Trophoblast cell (in vitro differentiated cells and primary cell): ENCODE measurements around the gene ADSS1.

ENCODE experiments used
- DNase-seq, 2 donors: peaks; one replicate each; pipeline ENCODE4 v3.0.0-alpha.2; 2016
- H2AFZ ChIP-seq: 2 replicates; pipeline ENCODE4 v1.6.1; 2013; ENCODE audit warnings: low read length, moderate library complexity, mild to moderate bottlenecking; ENCODE audit not compliant: insufficient read depth, poor library complexity
- H2AK5ac ChIP-seq: 2 replicates; pipeline ENCODE4 v1.6.1; 2013; ENCODE audit warnings: mild to moderate bottlenecking, low read length
- H2BK120ac ChIP-seq: 2 replicates; pipeline ENCODE4 v1.6.1; 2013; ENCODE audit warnings: low read length, mild to moderate bottlenecking, moderate library complexity; ENCODE audit not compliant: insufficient read depth, poor library complexity
- H2BK12ac ChIP-seq: 2 replicates; pipeline ENCODE4 v1.6.1; 2013; ENCODE audit warnings: mild to moderate bottlenecking, low read length, moderate library complexity
- H2BK5ac ChIP-seq: 2 replicates; pipeline ENCODE4 v1.6.1; 2013; ENCODE audit warnings: low read length, low read depth, moderate library complexity, mild to moderate bottlenecking; ENCODE audit not compliant: poor library complexity
- H3K14ac ChIP-seq: 2 replicates; pipeline ENCODE4 v1.6.1; 2013; ENCODE audit warnings: mild to moderate bottlenecking, low read length
- H3K18ac ChIP-seq: 2 replicates; pipeline ENCODE4 v1.6.1; 2013; ENCODE audit warnings: mild to moderate bottlenecking, low read length
- H3K23ac ChIP-seq: 2 replicates; pipeline ENCODE4 v1.6.1; 2013; ENCODE audit warnings: low read length
- H3K27ac ChIP-seq: 2 replicates; pipeline ENCODE4 v1.5.1; 2013; ENCODE audit warnings: low read depth, mild to moderate bottlenecking, inconsistent platforms, low read length, moderate library complexity
- H3K27me3 ChIP-seq: 2 replicates; pipeline ENCODE4 v1.6.1; 2013; ENCODE audit warnings: inconsistent platforms, mild to moderate bottlenecking, low read length, moderate library complexity; ENCODE audit not compliant: insufficient read depth
- H3K36me3 ChIP-seq, 2 experiments: 1 replicate in 1 of 2; 2 replicates in 1 of 2; pipeline ENCODE4 v1.6.1; 2013; ENCODE audit warnings: low read length in 2 of 2, mild to moderate bottlenecking in 2 of 2, moderate library complexity in 1 of 2; ENCODE audit not compliant: insufficient read depth in 2 of 2, control insufficient read depth in 1 of 2
- H3K4ac ChIP-seq: 2 replicates; pipeline ENCODE4 v1.6.1; 2013; ENCODE audit warnings: low read depth, mild to moderate bottlenecking, low read length, moderate library complexity
- H3K4me1 ChIP-seq, 2 experiments: 1 replicate in 1 of 2; 2 replicates in 1 of 2; pipeline ENCODE4 v1.6.1; 2013; ENCODE audit warnings: low read length in 2 of 2, mild to moderate bottlenecking in 2 of 2, moderate library complexity in 1 of 2; ENCODE audit not compliant: insufficient read depth in 2 of 2, control insufficient read depth in 1 of 2
- H3K4me2 ChIP-seq: 2 replicates; pipeline ENCODE4 v1.6.1; 2013; ENCODE audit warnings: inconsistent platforms, mild to moderate bottlenecking, low read length, moderate library complexity
- H3K4me3 ChIP-seq: 2 replicates; pipeline ENCODE4 v1.5.1; 2013; ENCODE audit warnings: mild to moderate bottlenecking, low read depth, low read length, inconsistent platforms
- H3K79me1 ChIP-seq: one replicate; pipeline ENCODE4 v1.6.1; 2013; ENCODE audit warnings: low read length
- H3K79me2 ChIP-seq: 2 replicates; pipeline ENCODE4 v1.6.1; 2013; ENCODE audit warnings: low read length, mild to moderate bottlenecking; ENCODE audit not compliant: control insufficient read depth, insufficient read depth, poor library complexity
- H3K9ac ChIP-seq: 2 replicates; pipeline ENCODE4 v1.6.1; 2013; ENCODE audit warnings: mild to moderate bottlenecking, low read length
- H3K9me3 ChIP-seq: 2 replicates; pipeline ENCODE4 v1.6.1; 2013; ENCODE audit warnings: low read depth, mild to moderate bottlenecking, control low read depth, inconsistent platforms, low read length; ENCODE audit not compliant: insufficient read depth
- H4K12ac ChIP-seq: 2 replicates; pipeline ENCODE4 v1.6.1; 2013; ENCODE audit warnings: low read depth, mild to moderate bottlenecking, low read length, moderate library complexity
- H4K8ac ChIP-seq: 2 replicates; pipeline ENCODE4 v1.6.1; 2013; ENCODE audit warnings: low read depth, mild to moderate bottlenecking, low read length, moderate library complexity
- H4K91ac ChIP-seq: one replicate; pipeline ENCODE4 v1.6.1; 2013; ENCODE audit warnings: low read depth, mild to moderate bottlenecking, low read length, moderate library complexity
- WGBS: extraction: QIAGEN DNeasy Blood & Tissue Kit; methylation state at CpG from one replicate; pipeline ENCODE4 v1.1.7; 2013; ENCODE audit warnings: missing lambda C conversion rate; ENCODE audit not compliant: insufficient read length, insufficient coverage; ENCODE audit errors: extremely low coverage; 5-methylcytosine and 5-hydroxymethylcytosine counted together

The ADSS1 gene

GRCh38 chr14:104784846-104785707, 61.0 kb downstream of the ADSS1 start:
- Histone ChIP-seq H4K91ac (no peak overlapping the region), H3K23ac (no peak overlapping the region), H3K9ac (no peak overlapping the region), H2BK120ac (no peak overlapping the region), H3K27ac (no peak overlapping the region), H4K8ac (no peak overlapping the region), H2AK5ac (no peak overlapping the region), H3K79me2 (no peaks in the 10 kb centered on the region), H3K36me3 (peaks cover 84 to 89% of the 10 kb centered on the region in 2 experiments), H3K4me2 (no peak overlapping the region), H2AFZ (no peak overlapping the region), H2BK12ac (no peak overlapping the region), H3K9me3 (peaks cover 6% of the 10 kb centered on the region), H3K18ac (no peak overlapping the region), H3K27me3 (no peaks in the 10 kb centered on the region), H2BK5ac (no peak overlapping the region), H4K12ac (no peak overlapping the region), H3K14ac (no peak overlapping the region), H3K4me3 (no peak overlapping the region), H3K79me1 (no peaks in the 10 kb centered on the region), H3K4me1 (no peaks in the 10 kb centered on the region), H3K4ac (no peak overlapping the region)
- no peak for DNase-seq
- whole genome bisulfite sequencing: no CpG with 5 or more reads among the region's 36 CpGs

- DNase-seq: no peak
- Histone ChIP-seq H3K9ac (no peak overlapping the region), H3K4me3 (no peak overlapping the region)
Observed at GRCh38 chr14:104785708-104786080, 61.7 kb downstream of the ADSS1 start.

GRCh38 chr14:104786091-104786586, 62.1 kb downstream of the ADSS1 start:
- no peak overlapping the region for H2BK5ac ChIP-seq
- no peak overlapping the region for H2AFZ ChIP-seq
- no peak overlapping the region for H2BK120ac ChIP-seq
- H3K27ac ChIP-seq: no peak overlapping the region
- no peak overlapping the region for H4K91ac ChIP-seq
- H4K8ac ChIP-seq: no peak overlapping the region
- no peaks in the 10 kb centered on the region for H3K4me1 ChIP-seq
- no peak overlapping the region for H3K4ac ChIP-seq
- no peak overlapping the region for H3K23ac ChIP-seq
- H2BK12ac ChIP-seq: no peak overlapping the region
- H2AK5ac ChIP-seq: no peak overlapping the region
- H3K4me2 ChIP-seq: no peak overlapping the region
- H3K18ac ChIP-seq: no peak overlapping the region
- no peak overlapping the region for H3K14ac ChIP-seq
- no peak for DNase-seq
- no peaks in the 10 kb centered on the region for H3K27me3 ChIP-seq
- no CpG with 5 or more reads among the region's 14 CpGs for WGBS
- H3K9ac ChIP-seq: no peak overlapping the region
- no peaks in the 10 kb centered on the region for H3K79me2 ChIP-seq
- peaks cover 6% of the 10 kb centered on the region for H3K9me3 ChIP-seq
- no peaks in the 10 kb centered on the region for H3K79me1 ChIP-seq
- H3K36me3 ChIP-seq: peaks cover 86 to 90% of the 10 kb centered on the region in 2 experiments
- no peak overlapping the region for H4K12ac ChIP-seq
- no peak overlapping the region for H3K4me3 ChIP-seq

More at GRCh38 chr14:104785708-104786080, 61.7 kb downstream of the ADSS1 start:
- no peak overlapping the region for H2BK5ac ChIP-seq
- H3K79me2 ChIP-seq: no peaks in the 10 kb centered on the region
- no peaks in the 10 kb centered on the region for H3K4me1 ChIP-seq
- H3K79me1 ChIP-seq: no peaks in the 10 kb centered on the region
- H2BK12ac ChIP-seq: no peak overlapping the region
- H2AK5ac ChIP-seq: no peak overlapping the region
- H3K27ac ChIP-seq: no peak overlapping the region
- H3K14ac ChIP-seq: no peak overlapping the region
- H3K9me3 ChIP-seq: peaks cover 6% of the 10 kb centered on the region
- H3K27me3 ChIP-seq: no peaks in the 10 kb centered on the region
- H4K12ac ChIP-seq: no peak overlapping the region
- H3K36me3 ChIP-seq: peaks cover 85 to 88% of the 10 kb centered on the region in 2 experiments
- no peak overlapping the region for H4K8ac ChIP-seq
- H3K23ac ChIP-seq: no peak overlapping the region
- no peak overlapping the region for H4K91ac ChIP-seq
- no peak overlapping the region for H2AFZ ChIP-seq
- no peak overlapping the region for H3K4me2 ChIP-seq
- H3K4ac ChIP-seq: no peak overlapping the region
- no peak overlapping the region for H3K18ac ChIP-seq
- no CpG with 5 or more reads among the region's 13 CpGs for WGBS
- H2BK120ac ChIP-seq: no peak overlapping the region

- Histone ChIP-seq H3K4ac (peak overlapping the region; percentile 6), H3K4me2 (no peak overlapping the region), H3K9me3 (peaks cover 6% of the 10 kb centered on the region), H3K27ac (no peak overlapping the region), H3K18ac (peak overlapping the region; percentile 25), H3K9ac (no peak overlapping the region), H2BK120ac (no peak overlapping the region), H3K4me1 (no peaks in the 10 kb centered on the region), H4K91ac (no peak overlapping the region), H4K12ac (peak overlapping the region; percentile 22), H2BK12ac (no peak overlapping the region), H3K23ac (no peak overlapping the region), H2AK5ac (no peak overlapping the region), H2AFZ (peak overlapping the region; percentile 23), H3K79me1 (no peaks in the 10 kb centered on the region), H3K79me2 (peaks cover 3% of the 10 kb centered on the region), H3K14ac (no peak overlapping the region), H3K27me3 (no peaks in the 10 kb centered on the region), H2BK5ac (no peak overlapping the region), H3K4me3 (no peak overlapping the region), H4K8ac (no peak overlapping the region), H3K36me3 (peaks cover 89 to 92% of the 10 kb centered on the region in 2 experiments)
- no CpG with 5 or more reads among the region's 30 CpGs for WGBS
- no peak for DNase-seq
Observed at GRCh38 chr14:104786726-104787675, 63.0 kb downstream of the ADSS1 start.
